IPS-11a (cell line): ENCODE data around the gene DIAPH1.
A peak's percentile ranks its signal among the peaks of the same experiment; 100 is the strongest.

Source experiments
- H3K4me3 ChIP-seq: one replicate; pipeline ENCODE4 v1.5.1; 2013; ENCODE audit warnings: low read depth, low read length, control low read depth

DIAPH1 gene

GRCh38 chr5:141522301-141522700 is 96.5 kb downstream of the DIAPH1 start:
- H3K4me3 ChIP-seq: no peak overlapping the region

GRCh38 chr5:141521244-141521781 is 97.5 kb downstream of the DIAPH1 start:
- no peak overlapping the region for H3K4me3 ChIP-seq

- H3K4me3 ChIP-seq: no peak overlapping the region
These were observed 98.9 kb downstream of the DIAPH1 start for GRCh38 chr5:141519605-141520565.

GRCh38 chr5:141518618-141519015 is 100.2 kb downstream of the DIAPH1 start:
- no peak overlapping the region for H3K4me3 ChIP-seq

- no peak overlapping the region for H3K4me3 ChIP-seq
These were observed 100.8 kb downstream of the DIAPH1 start for GRCh38 chr5:141517880-141518617.

GRCh38 chr5:141517312-141517711 is 101.5 kb downstream of the DIAPH1 start:
- H3K4me3 ChIP-seq: no peak overlapping the region

GRCh38 chr5:141516672-141517025 is 102.2 kb downstream of the DIAPH1 start:
- no peak overlapping the region for H3K4me3 ChIP-seq

- H3K4me3 ChIP-seq: no peak overlapping the region
These were observed 102.7 kb downstream of the DIAPH1 start for GRCh38 chr5:141515946-141516671.

- H3K4me3 ChIP-seq: no peak overlapping the region
These were observed 103.7 kb downstream of the DIAPH1 start for GRCh38 chr5:141515141-141515540.

- no peak overlapping the region for H3K4me3 ChIP-seq
These were observed 104.3 kb downstream of the DIAPH1 start for GRCh38 chr5:141514330-141515133.

- H3K4me3 ChIP-seq: peak overlapping the region; percentile 61
These were observed 105.0 kb downstream of the DIAPH1 start for GRCh38 chr5:141513627-141514329.

GRCh38 chr5:141512911-141513626 is 105.7 kb downstream of the DIAPH1 start:
- H3K4me3 ChIP-seq: peak overlapping the region; percentile 61

- H3K4me3 ChIP-seq: peak overlapping the region; percentile 61
These were observed 106.3 kb downstream of the DIAPH1 start for GRCh38 chr5:141512390-141512910.

GRCh38 chr5:141511771-141512325 is 107.0 kb downstream of the DIAPH1 start:
- H3K4me3 ChIP-seq: no peak overlapping the region

- no peak overlapping the region for H3K4me3 ChIP-seq
These were observed 107.8 kb downstream of the DIAPH1 start for GRCh38 chr5:141510850-141511601.

GRCh38 chr5:141510160-141510559 is 108.6 kb downstream of the DIAPH1 start:
- H3K4me3 ChIP-seq: no peak overlapping the region

GRCh38 chr5:141508798-141509611 is 109.8 kb downstream of the DIAPH1 start:
- no peak overlapping the region for H3K4me3 ChIP-seq
